Superior temporal gyrus (tissue), 1 donor: ENCODE data around the gene ACSS1.

ENCODE experiments used
- DNase-seq: peaks from one replicate; pipeline ENCODE4 v3.0.0-alpha.2; 2016; ENCODE audit errors: extremely low spot score

Gene ACSS1

DNA sequence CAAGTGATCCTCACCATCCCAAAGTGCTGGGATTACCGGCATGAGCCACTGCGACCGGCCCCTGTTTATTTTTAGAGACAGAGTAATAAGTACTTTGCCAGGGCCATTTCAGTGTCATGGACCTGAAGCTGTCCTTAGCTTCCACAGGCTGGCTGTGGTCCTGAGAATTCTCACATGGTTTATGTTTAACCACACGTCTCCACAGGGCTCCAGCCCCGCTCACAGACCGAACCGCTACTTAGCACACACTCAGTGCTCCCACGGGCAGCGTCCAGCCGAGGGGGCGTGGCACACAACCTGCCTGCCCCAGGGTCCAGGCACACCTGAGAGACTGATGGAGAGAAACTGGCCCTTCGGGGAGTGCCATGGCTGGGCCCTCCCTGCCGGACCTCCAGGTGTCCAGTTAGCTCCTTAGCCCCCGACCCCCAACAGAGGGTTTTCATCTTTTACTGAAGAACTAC lies 11.7 kb downstream of the ACSS1 start:
- no peak for DNase-seq

DNA sequence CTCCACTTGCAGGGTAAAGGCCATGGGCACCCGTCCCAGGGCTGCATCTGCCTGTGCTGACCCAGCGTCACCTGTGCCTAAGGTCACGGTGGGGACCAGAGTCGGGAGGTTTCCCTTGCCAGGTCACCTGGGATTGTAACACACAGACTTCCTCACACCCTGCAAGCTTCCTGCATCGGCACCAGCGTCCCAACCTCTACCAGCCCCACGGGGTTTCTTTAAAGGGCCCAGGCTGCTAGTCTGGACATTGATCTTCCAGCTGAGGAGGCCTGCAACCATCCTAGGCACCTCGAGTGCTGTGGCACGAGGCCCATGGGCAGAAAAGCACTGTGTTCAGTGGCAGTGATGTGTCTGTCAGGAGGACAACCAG lies 12.6 kb downstream of the ACSS1 start:
- no peak for DNase-seq

DNA sequence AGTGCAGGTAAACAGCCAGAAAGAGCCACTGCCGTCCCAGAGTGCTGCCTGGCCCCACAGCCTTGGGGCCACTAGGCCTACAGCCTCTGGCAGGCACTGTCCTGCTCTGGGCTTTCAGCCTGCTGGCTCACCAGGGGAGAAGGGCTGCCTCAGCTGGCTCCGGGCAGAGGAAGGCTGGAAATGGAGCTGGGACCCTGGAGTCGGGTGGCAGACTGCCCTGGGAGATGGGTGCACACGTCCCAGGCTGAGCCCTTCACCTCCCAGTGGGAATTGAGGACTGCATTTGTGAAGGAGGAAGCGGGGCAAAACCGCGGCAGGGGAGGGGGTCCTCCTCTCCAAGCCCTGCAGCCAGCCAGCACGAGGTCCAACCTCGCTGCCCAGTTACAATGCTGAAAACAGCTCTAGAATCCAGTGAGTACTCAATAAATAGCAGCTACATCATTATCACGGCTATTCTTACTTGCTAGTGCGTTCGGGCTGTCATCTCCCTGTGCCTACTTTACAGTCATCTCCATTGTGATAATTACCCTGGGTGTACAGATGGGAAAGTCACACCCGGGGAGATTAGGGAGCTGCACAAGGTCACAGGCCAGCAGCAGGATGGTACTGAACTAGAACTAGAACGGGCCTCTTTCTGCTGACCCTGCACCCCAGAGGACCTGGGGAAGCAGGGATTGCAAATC lies 13.1 kb downstream of the ACSS1 start:
- peak; percentile 48 for DNase-seq

DNA sequence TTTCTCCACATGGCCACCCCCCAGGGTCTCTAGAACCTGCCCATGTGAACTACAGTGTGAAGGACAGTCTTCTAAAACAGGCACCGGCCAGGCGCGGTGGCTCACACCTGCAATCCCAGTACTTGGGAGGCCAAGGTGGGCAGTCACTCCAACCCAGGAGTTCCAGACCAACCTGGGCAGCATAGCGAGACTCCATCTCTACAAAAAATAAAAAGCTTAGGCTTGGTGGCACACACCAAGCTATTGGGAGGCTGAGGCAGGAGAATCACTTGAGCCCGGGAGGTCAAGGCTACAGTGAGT lies 13.7 kb downstream of the ACSS1 start:
- no peak for DNase-seq

DNA sequence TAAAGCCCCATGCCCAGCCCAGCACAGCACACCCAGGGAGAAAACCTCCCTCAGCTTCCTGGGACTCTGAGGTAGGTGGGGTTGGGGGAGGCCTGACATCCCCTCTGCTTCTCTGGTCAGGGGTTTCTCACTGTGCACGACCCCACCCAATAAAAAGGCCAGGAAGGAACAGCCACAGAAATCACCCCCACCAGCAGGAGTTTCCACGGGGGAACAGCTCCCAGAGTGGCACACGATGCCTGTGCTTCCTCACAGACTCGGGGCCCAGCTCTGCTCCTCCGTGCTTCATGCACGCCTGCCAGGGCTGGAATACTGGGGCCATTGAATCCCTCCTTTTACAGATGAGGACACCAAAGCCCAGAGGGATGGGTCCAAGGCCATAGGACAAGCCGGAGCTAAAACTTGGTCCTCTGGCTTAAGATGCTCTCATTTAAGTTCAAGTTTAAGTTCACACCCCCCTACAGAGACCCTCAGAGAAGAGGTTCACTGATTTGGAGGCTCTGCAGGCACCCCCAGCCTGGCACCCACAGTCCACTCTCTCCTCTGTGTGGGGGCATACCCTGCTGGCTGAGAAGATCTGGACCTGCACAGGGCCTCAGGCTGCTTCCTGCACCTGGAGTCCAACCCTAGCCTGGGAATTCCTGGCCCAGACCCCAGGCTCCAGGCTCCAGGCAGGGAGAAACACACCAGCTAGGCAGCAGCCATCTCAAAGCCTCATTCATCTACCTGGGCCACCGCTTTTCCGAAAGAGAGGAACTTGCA lies 14.3 kb downstream of the ACSS1 start:
- no peak for DNase-seq

DNA sequence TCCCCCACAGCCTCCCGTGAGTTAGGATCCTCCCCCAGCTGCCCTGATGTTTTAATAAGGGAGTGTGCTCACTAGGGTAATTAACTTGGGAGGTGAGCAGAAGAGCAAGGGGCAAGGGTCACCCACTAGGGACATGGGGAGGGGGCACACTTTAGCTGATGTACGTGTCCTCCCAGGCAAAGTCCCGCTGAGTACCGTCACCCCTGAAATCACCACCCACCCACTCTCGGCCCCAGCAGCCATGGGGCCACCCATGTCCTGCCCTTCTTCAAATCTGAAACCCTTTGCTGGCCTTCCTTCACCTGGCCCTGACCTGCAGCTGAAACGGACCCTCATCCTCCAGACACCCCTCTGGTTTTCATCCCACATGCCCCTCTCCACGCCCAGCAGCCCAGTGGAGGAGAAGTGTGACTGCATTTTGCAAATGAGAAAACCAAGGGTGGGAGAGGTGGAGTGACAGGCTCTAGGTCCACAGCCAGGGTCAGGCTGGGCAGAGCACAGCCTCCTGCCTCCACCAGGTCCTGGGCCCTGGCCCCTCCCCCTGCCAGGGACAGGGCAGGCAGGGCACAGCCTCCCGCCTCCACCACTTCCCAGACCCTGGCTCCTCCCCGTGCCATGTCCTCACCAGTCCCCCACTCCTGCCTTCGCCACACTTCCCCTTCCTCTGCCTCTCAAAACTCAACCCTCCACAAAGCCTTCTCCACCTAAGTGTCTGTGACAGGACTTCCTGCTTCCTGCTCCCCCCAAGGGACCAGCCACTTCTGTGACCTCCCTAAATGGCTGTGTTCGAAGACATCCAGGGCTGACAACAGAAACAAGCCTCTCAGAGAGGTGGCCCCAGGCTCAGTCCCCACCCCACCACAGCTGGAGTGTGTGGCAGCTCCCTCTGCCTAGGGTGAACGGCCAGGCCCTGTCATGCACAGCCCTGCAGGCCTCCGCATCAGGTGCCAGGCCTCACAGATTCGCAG lies 15.1 kb downstream of the ACSS1 start:
- no peak for DNase-seq

DNA sequence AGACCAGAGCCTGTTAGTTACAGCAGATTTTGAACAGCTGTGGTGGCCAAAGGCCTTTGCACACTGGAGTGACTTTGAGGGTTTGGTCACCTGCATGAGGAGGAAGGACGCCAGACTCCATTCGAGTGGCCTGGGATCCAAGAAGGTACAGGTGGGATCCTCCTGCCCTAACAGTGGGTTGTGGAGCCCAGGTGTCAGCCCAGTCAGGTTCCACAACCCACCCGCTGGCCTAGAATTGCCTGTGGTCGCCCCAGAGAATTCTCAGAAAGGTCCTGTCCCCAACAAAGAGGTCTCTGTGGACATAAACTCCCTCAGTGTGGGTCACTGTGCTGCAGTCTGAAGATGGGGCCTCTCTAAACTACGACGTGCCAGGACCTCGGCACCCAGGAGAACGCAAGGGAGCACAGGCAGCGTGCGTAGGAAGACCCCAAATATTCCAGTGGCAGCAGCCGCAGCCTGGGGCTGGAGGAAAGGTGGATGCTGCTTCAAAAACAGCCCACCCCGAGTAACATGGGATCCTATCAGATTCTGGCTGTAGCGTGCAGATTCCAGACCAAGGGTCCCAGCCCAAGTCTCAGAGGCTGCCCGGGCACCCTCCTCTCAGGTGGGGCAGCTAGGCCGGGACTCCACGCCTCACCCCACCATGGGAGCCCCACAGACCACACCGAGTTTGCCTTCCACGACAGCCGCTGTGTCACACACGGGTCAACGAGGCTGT lies 16.0 kb downstream of the ACSS1 start:
- DNase-seq = no peak

DNA sequence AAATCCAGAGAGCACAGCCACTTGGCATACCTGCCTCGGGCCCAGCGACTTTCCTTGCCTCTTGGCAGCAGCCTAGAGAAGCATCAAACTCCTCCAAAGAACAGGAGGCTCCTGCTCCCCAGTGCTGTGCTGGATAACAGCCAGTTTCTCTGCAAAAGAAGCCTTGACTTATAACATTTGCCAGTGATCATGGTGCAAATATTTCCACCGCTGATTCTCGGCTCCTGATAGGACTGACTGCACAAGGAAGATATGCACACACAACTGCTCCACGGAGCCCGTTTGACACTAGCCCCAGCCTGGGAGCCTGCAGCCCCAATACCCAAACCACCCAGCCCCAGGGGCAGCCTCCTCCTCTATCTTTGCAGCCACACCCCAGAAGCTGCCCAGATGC lies 17.5 kb downstream of the ACSS1 start:
- peak; percentile 45 for DNase-seq

DNA sequence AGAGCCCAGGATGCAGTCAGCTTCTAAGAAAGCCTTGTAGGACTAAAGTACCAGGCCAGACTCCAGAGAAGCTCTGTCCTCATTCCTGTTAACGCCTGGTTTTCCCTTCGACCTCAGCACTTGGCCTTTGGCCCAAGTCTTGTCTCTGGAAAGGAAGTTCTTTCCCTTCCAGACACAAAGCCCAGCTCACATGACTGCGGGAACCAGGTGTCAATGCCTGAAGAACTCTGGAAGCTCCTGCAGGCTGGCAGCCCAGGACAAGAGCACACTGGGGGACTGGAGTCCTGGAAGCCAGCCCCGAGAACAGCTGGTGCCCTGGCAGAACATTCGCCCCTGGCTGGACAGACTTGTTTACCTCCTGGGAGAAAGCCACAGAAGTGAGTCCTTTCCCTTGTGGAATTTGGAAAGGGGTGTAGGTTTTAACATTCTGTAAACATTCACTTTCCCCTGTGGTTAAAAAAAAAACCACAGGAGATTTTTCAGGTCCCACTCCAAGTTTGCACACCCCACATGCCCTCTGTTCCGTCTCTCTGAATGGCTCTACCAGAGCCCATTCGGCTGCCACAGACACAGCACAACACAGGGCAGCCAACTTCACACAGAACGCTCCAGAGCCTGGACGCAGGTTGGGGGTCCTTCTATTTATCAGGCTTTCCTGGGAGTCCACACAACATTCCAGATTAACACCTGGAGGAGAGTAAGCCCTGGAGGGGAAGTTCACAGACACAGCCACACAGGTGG lies 18.1 kb downstream of the ACSS1 start:
- DNase-seq = peak; percentile 83

DNA sequence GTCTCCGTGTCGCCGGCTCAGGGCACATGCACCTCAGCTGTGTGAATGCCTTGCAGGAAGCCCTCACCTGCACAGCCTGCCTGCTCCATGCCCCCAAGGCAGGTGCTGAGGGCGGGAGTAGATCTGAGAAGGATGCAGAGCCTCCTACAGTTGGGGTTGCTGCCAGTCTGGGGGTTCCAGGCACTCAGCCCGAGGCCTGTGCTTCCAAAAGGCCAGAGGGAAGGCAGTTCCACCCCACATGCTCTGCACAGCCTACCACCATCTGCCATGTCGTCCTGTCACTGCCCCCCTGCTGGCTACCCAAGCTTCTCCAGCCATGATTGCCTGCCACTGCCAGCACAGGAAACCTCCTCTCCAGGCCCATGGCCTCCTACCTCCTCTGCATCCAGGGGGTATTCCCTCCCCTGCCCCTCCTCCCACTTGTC lies 19.3 kb downstream of the ACSS1 start:
- DNase-seq = no peak

DNA sequence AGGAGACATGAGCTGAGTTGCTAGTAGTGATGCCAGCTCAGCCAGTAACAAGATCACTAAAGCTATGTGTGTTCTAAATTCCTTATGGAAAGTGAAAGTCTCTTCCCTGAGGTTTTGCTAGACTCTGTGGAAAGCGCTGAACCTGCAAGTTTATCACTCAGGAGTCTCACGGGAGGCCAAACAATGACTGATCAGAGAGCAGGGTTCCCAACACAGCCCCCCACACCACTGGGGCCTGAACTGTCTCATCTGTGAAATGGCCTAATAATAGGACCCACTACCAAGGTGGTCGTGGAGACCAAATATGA lies 19.9 kb downstream of the ACSS1 start:
- no peak for DNase-seq

DNA sequence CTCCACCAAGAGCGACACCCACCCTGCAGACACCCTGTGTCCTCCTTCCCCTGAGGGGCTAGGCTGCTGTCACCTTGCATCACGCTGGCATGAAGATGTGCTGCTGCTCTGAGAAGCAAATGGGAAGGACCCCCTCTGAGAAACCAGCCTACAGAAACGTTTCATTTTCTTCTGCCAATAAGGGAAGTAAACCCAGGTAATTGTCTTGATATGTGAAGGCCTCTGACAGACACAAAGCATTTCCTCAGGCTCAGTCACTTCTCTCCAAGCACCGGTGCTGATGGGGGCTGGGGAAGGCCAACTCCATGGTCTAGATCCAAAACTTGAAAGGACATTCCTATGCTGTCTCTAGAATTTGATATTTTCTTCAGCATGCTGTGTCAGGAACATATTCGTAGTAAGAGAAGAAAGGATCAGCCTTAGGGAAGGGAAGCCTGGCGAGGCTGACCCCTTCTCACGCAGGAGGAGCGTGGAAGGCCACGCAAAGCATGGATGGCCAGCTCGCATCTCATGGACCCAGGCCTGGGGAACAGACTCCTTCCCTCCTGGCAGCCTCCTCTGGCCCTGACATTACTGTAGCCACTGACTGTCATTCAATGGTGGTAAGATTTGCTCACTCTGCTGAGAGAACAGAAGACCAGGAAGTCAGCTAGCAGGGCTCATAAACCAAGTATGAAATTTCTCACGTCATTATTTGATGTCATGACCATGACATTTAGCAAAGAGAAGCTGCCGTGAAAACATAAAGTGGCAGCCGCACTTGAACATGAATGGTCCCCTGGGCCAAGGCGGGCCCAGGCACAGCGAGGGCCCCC lies 20.4 kb downstream of the ACSS1 start:
- DNase-seq = peak; percentile 21

DNA sequence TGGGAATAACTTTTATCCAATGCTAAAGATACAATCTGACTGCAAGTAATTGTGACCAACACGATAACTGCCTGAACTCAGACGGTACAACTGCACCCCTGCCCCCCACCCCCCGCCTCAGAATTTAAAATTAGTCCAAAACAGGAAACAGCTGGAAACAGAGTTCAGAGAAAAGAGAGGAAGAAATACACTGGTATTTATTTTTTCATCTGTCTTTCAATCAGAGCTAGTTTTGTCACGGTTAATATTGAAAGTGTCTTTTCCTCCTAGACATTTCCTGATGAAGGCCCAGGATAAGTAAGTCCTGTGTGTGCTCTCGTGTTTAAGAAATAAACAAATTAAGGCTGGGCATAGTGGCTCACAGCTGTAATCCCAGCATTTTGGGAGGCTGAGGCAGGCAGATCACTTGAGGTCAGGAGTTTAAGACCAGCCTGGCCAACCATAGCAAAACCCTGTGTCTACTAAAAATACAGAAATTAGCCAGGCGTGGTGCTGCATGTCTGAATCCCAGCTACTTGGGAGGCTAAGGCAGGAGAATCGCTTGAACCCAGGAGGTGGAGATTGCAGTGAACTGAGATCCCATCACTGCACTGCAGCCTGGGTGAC lies 21.5 kb downstream of the ACSS1 start:
- DNase-seq = no peak

DNA sequence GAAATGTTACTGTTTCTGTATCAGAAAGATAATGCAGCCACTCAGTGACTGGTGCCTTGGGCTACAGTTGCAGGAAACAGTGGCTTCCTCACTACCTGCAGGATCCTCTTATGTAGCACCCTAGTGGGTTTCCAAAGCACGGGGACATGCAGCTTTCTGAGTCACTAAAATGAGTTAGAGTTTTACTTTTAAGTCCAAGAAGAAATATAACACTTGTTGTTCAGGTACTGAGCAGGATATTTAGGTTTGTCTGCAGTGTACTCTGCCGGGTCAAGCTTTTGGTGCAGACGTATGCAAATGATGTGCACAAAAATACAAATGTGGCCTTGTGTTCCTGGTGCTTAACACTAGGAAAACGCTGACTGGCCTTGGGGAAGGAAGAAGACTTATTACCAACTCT lies 22.0 kb downstream of the ACSS1 start:
- peak; percentile 62 for DNase-seq

DNA sequence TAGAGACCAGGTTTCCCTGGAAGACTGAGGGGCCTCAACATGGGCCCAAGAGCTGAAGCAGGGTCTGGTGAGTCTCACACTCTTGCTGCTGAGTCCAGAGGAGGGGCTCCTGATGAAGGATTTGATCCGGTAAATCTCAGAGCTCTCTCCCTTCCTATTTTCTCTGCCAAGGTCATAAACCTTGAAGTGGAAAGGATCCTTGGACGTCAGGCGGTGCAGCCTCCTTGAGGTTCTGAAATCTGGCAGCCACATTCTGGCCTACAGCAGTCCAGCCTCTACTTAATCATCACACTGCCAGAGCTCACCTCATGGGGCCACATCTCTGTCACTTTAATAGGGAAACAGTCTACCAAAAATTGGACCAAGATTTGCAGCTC lies 24.0 kb downstream of the ACSS1 start:
- DNase-seq = no peak

DNA sequence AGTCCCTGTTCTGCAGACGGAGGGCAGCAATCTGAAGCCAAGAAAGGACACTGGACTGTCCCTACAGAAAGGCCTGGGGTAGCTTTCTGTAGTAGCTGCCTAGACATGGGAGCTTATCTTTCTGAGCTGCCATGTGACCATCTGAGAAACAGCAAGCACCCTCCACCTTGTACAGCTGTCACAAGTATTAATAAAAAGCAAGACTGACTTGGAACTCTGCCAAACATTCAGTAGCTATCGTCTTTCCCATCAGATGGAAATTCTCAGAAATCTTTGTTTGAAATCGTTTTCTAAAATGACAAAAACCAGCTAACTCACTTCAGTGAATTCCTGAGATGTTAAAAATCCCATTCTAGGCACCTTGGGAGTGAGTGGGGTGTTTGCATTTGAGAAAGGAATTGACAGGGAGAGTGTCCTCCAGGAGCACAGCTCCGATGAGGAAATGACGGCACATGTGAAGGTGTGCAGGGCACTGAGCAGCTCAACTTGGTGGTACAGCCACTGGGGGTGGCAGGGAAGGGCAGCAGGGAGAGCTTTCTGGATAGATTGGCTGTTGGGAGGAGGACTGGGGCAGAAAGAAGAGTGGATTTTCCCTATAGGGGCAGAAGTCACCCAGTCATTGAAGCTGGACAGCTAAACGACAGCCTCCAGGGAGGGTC lies 24.5 kb downstream of the ACSS1 start:
- no peak for DNase-seq

DNA sequence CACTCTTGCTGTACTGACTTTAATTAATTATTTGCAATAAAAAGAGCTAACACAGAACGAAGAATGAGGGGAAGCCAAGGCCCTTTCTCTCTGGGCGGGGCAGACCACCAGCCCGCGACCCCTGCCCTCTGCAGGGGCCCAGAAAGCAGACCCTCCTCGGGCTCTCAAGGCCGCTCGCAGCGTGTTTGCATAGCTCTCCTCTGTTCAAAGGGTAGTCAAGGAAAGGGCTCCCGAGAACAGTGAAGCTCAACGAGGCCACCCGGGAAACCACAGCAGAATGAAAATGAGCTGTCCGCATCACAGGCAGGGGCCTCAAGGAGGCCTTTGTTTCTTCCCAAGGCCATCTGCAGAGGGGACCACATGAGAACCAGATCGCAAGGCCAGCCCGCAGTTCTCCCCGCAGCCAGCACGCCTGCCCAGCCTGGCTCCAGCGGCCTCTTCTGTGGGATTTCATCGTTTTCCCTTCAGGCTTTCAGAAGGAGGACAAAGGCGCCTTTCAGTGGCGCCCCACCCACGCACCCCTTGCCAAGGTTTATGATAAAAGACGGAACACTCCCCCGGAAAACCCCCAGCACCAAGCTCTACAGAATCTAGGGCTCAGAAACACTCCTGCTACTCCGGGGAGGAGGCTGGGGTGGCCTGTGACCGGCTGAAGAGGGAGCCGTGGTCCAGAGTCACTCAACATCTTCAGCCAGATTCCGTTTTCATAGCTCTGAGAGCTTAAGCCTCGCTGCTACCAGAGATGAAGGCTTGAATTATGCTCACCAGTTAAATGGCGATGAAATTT lies 25.3 kb downstream of the ACSS1 start:
- DNase-seq = peak; percentile 97

DNA sequence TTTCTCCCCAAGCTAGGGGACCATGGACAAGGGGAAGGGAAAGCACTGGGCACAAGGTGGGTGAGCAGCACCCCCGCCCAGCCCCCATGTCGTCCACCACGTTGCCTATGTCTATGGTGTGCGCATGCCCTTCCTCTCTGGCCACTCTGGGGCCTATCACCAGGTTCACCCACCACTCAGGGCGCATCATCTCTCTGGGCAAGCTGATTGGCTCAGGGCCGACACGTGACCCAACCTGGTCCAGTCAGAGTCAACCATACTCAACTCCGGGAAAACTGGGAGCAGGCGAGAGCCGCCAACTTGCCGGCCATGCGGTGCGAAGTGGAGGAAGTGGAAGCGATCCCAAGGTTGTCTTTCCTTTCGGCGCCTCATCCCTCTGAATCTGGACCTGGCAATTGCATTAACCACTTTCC lies 25.9 kb downstream of the ACSS1 start:
- peak; percentile 75 for DNase-seq

DNA sequence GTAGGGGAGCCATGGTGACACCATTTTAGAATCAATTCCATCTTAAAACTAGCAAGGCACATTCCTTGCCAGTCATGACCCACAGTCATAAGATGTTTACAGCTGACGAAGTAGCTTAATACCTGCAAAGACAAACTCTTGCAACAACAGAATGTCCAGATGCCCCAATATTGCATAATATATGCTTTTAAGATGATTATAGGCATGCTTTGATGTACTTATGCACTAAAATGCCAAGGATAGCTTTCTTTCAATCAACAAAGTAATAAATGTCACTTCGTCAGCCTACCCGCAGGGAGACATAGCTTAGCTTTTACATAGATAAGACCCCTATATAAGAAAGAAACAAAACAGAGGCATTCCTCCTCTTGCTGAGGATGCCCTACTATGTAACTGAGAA lies 26.7 kb downstream of the ACSS1 start:
- DNase-seq = no peak
